Nephron progenitor cell (in vitro differentiated cells): ENCODE results near the gene TOM1L2.
A peak's percentile ranks its signal among the peaks of the same experiment; 100 is the strongest.

Experiments used
- DNase-seq: peaks from one replicate; pipeline ENCODE4 v3.0.0; 2021
- H3K27ac Mint-ChIP-seq: 2 replicates; pipeline ENCODE4 v1.8.0; 2021; ENCODE audit warnings: mild to moderate bottlenecking, moderate library complexity, mixed read lengths
- H3K27me3 Mint-ChIP-seq: 2 replicates; pipeline ENCODE4 v1.8.0; 2021; ENCODE audit warnings: mild to moderate bottlenecking, low read depth, mixed read lengths; ENCODE audit not compliant: poor library complexity
- H3K36me3 Mint-ChIP-seq: 2 replicates; pipeline ENCODE4 v1.8.0; 2021; ENCODE audit warnings: low read depth, mixed read lengths
- H3K4me1 Mint-ChIP-seq: 2 replicates; pipeline ENCODE4 v1.8.0; 2021; ENCODE audit warnings: mixed read lengths
- H3K4me3 Mint-ChIP-seq: 2 replicates; pipeline ENCODE4 v1.8.0; 2021; ENCODE audit warnings: mild to moderate bottlenecking, moderate library complexity, mixed read lengths
- H3K9me3 Mint-ChIP-seq: 2 replicates; pipeline ENCODE4 v1.8.0; 2021; ENCODE audit warnings: mild to moderate bottlenecking, moderate library complexity, mixed read lengths
- CTCF ChIP-seq: fragments of 200-600 bp; sonication (generic); IDR thresholded peaks from 2 replicates; pipeline ENCODE4 v1.5.0; 2021; ENCODE audit warnings: antibody characterized with exemption

Gene TOM1L2

GRCh38 chr17:17922070-17922614, 50.1 kb downstream of the TOM1L2 start:
- no peak for TF ChIP-seq CTCF
- Mint-ChIP-seq H3K36me3 (peaks cover 7% of the 10 kb centered on the region), H3K9me3 (peaks cover 6% of the 10 kb centered on the region), H3K4me1 (peaks cover 34% of the 10 kb centered on the region), H3K27me3 (peaks cover 13% of the 10 kb centered on the region), H3K27ac (peak overlapping the region; percentile 95), H3K4me3 (peak overlapping the region; percentile 32)
- peak; percentile 28 for DNase-seq

- Mint-ChIP-seq H3K27ac (peak overlapping the region; percentile 95), H3K9me3 (peaks cover 6% of the 10 kb centered on the region), H3K36me3 (peaks cover 7% of the 10 kb centered on the region), H3K4me3 (peak overlapping the region; percentile 54), H3K27me3 (peaks cover 7% of the 10 kb centered on the region), H3K4me1 (peaks cover 35% of the 10 kb centered on the region)
- no peak for TF ChIP-seq CTCF
- no peak for DNase-seq
Measured at GRCh38 chr17:17921192-17922069, 50.8 kb downstream of the TOM1L2 start.

GRCh38 chr17:17919169-17920107, 52.8 kb downstream of the TOM1L2 start:
- H3K36me3 Mint-ChIP-seq = peaks cover 7% of the 10 kb centered on the region
- H3K9me3 Mint-ChIP-seq = peaks cover 6% of the 10 kb centered on the region
- H3K27ac Mint-ChIP-seq = no peak overlapping the region
- peaks cover 55% of the 10 kb centered on the region for H3K4me1 Mint-ChIP-seq
- peaks cover 7% of the 10 kb centered on the region for H3K27me3 Mint-ChIP-seq
- no peak overlapping the region for H3K4me3 Mint-ChIP-seq
- TF ChIP-seq CTCF = peak; percentile 70
- peak; percentile 75 for DNase-seq

GRCh38 chr17:17917394-17917793, 54.8 kb downstream of the TOM1L2 start:
- TF ChIP-seq CTCF = no peak
- Mint-ChIP-seq H3K36me3 (peaks cover 13% of the 10 kb centered on the region), H3K27me3 (peaks cover 5% of the 10 kb centered on the region), H3K4me1 (peaks cover 58% of the 10 kb centered on the region), H3K9me3 (peaks cover 14% of the 10 kb centered on the region), H3K27ac (no peak overlapping the region), H3K4me3 (no peak overlapping the region)
- DNase-seq = no peak

GRCh38 chr17:17915183-17915582, 57.0 kb downstream of the TOM1L2 start:
- H3K4me1 Mint-ChIP-seq = peaks cover 48% of the 10 kb centered on the region
- peaks cover 19% of the 10 kb centered on the region for H3K9me3 Mint-ChIP-seq
- TF ChIP-seq CTCF = no peak
- no peak overlapping the region for H3K27ac Mint-ChIP-seq
- DNase-seq = no peak
- peaks cover 18% of the 10 kb centered on the region for H3K36me3 Mint-ChIP-seq
- peaks cover 4% of the 10 kb centered on the region for H3K27me3 Mint-ChIP-seq
- H3K4me3 Mint-ChIP-seq = no peak overlapping the region
